ENCODE measurements around the gene ZNF775.

Gene ZNF775

DNA sequence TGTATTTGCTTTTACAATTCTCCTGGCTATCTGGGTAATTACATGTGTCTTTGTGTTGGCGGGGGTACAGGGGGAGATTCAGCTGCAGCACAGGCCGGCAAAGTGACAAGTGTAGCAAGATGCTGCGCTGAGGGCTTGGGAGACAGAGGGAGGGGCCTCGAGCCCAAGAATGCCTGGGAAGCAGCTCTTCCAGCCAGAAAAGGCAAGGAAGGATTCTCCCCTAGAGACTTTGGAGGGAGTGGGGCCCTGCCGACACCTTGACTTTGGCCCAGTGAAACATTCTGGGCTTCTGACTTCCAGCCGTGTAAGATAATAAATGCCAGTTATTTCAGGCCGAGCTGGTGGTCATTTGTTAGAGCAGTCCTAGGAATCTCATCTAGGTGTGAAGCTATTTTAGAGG, 17.7 kb upstream of the ZNF775 start:
- in situ Hi-C loops (cut with MboI; ENCODE audit: low pct_unique_long_range_greater_than_20kb, low sequenced_read_pairs, unreplicated experiment), result no loop called here
- no peak for DNase-seq (ENCODE audit: low spot score)
- TF ChIP-seq, protein P1, sequence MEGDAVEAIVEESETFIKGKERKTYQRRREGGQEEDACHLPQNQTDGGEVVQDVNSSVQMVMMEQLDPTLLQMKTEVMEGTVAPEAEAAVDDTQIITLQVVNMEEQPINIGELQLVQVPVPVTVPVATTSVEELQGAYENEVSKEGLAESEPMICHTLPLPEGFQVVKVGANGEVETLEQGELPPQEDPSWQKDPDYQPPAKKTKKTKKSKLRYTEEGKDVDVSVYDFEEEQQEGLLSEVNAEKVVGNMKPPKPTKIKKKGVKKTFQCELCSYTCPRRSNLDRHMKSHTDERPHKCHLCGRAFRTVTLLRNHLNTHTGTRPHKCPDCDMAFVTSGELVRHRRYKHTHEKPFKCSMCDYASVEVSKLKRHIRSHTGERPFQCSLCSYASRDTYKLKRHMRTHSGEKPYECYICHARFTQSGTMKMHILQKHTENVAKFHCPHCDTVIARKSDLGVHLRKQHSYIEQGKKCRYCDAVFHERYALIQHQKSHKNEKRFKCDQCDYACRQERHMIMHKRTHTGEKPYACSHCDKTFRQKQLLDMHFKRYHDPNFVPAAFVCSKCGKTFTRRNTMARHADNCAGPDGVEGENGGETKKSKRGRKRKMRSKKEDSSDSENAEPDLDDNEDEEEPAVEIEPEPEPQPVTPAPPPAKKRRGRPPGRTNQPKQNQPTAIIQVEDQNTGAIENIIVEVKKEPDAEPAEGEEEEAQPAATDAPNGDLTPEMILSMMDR (IDR thresholded peaks at IDR 0.05; ENCODE audit: extremely low read depth, insufficient read depth, missing control alignments), result no peak

DNA sequence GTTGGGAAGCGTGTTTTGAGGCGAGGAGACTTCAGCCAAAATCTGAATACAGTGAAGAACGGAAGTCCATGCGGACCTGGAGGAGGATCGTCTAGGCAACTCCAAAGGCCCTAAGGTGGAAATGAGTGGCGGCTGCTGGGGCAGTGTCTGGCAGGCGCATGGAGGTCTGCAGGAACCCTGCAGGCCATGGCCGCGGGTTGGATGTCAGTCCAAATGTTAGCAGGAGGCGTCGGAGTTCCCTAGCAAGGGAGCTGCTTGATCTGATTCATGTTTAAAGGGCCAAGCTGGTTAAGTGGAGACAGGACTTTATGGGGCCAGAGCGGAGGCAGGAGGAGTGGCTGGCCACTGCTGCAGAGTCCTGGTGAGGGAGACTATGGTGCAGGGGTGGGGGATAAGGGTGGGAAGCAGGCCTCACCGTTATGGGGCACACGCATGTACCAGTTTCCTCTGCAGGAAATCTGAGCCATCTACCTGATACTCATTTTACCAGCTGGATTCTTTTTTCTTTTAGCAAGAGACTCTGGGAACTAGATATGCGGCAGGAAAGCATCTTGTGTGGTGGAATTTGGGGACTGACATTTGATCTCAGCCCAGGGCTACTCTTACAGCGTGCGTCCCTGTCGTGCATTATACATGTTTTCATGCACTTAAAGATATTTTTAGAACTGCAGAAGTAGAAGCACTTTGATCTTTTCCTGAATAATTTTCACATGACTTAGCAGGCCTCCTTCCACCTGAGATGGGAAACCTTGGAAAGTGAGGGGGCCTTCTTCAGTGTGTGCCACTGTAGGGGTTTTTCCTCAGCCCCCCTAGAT, 17.1 kb upstream of the ZNF775 start:
- no peak for DNase-seq (ENCODE audit: low spot score)
- TF ChIP-seq, protein P1 (IDR thresholded peaks at IDR 0.05; ENCODE audit: extremely low read depth, insufficient read depth, missing control alignments), result no peak
- in situ Hi-C loops (cut with MboI; ENCODE audit: low pct_unique_long_range_greater_than_20kb, low sequenced_read_pairs, unreplicated experiment), result no loop called here

DNA sequence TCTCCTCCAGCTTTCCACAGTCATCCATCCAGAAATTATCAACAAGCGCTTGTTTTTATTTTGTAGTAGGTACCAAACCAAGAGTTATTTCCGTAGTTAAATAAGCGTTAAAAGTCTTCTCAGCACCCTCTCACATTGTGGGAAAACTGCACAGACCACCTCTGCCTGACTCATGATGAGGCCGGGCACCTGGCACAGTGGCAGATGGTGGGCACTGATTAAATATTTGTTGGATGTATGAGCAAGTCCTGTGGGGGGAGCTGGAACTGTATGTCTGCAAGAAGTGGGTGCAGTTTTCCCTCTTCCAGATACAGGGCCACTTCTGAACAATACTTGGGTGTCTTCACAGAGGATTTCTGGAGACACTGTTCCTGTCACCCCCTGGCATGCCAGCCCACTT, 15.8 kb upstream of the ZNF775 start:
- no peak for DNase-seq (ENCODE audit: low spot score)
- in situ Hi-C loops (cut with MboI; ENCODE audit: low pct_unique_long_range_greater_than_20kb, low sequenced_read_pairs, unreplicated experiment), result no loop called here
- TF ChIP-seq, protein P1 (IDR thresholded peaks at IDR 0.05; ENCODE audit: extremely low read depth, insufficient read depth, missing control alignments), result no peak

DNA sequence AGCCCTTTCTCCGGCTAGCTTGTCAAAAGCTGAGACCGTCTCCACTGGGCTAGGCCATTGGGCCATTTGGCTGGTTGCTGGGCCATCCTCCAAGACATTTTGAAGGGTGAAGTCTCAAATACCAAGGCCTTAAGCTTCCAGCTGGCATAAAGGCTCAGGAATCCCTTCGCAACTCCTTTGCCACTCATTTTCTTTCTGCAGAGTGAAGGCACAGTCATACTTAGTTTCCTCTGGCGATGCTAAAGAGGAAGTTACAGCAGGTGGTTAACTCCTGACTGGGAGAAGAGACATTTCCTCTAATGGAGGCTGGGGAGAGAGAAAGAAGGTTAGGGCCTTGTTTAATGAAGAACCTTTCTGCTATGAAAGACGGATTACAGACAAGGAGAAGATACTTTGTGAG, 15.3 kb upstream of the ZNF775 start:
- TF ChIP-seq, protein P1 (IDR thresholded peaks at IDR 0.05; ENCODE audit: extremely low read depth, insufficient read depth, missing control alignments), result no peak
- in situ Hi-C loops (cut with MboI; ENCODE audit: low pct_unique_long_range_greater_than_20kb, low sequenced_read_pairs, unreplicated experiment), result no loop called here
- DNase-seq (ENCODE audit: low spot score), result no peak

DNA sequence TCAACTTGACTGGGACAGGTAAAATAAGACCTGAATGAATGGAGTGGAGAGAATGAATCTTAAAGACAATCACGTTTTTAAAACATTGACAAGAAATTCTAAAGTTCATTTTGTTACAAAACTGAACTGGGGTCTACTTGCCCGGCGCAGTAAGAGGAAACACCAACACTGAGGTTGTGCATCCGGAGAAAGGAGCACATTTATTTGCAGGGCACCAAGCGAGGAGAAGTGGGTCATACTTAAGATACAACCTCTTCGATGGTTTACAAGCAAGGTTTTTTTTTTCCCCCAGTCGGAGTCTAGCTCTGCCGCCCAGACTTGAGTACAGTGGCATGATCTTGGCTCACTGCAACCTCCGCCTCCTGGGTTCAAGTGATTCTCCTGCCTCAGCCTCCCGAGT, 13.9 kb upstream of the ZNF775 start:
- in situ Hi-C loops (cut with MboI; ENCODE audit: low pct_unique_long_range_greater_than_20kb, low sequenced_read_pairs, unreplicated experiment), result no loop called here
- TF ChIP-seq, protein P1 (IDR thresholded peaks at IDR 0.05; ENCODE audit: extremely low read depth, insufficient read depth, missing control alignments), result no peak
- DNase-seq (ENCODE audit: low spot score), result no peak

DNA sequence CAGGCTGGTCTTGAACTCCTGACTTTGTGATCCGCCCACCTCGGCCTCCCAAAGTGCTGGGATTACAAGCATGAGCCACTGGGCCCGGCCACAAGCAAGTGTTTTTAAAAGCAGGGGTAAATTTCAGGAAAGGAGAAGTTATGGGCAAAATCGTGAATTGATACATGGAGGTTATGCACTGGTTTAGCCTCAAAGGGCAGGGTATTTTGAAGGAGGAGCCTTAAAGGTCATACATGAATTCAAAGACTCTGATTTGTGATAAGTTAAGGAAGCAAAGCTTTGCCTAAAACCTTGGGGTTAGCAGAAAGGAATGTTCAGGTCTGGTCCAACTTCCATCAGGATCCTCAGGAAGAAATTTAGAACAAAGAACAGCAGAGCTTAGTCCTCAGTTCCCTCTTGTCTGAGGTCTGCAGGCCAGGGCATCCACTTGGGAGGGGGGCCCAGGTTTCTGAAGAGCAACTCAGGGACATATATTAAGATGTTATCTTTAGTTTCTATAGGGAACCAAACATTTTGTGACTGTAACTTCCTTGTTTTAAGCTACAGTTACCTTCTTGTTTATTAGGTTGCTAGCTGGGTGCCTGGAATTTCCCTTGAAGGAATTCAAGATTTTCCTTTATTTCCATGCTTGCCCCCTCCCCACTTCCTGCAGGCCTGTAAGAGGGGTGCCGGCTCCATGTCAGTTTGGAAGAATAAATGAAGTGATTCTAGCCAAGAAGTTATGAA, 13.3 kb upstream of the ZNF775 start:
- no peak for DNase-seq (ENCODE audit: low spot score)
- in situ Hi-C loops (cut with MboI; ENCODE audit: low pct_unique_long_range_greater_than_20kb, low sequenced_read_pairs, unreplicated experiment), result no loop called here
- TF ChIP-seq, protein P1 (IDR thresholded peaks at IDR 0.05; ENCODE audit: extremely low read depth, insufficient read depth, missing control alignments), result no peak

Measured in GM13977 (cell line).